Measurements from ENCODE around the gene UBR4. TPM values are rescaled to one million over a fixed set of nuclear protein-coding genes. Genes with fewer than 3 reads are reported as not detected.

The UBR4 gene
- polyA plus RNA-seq, 1 donor from 2014 or later: 49.7 TPM

DNA sequence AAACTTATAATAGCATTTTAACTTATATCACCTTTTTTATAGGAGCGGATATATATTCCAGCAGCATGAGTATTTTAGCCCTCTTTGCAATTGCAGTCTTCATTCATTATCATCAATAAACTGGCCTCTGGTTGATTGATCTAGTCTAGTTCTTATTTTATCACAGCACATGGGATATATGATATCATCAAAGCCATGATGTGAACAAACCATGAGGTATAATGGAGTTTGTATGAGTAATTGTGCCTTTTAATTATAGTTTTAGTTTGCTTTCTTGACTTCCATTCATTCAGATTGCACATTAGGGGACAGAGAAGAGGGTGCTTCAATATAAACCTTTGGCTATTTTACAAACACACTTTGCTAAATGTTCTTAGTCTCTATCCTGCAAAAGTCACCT, 3.5 kb upstream of the UBR4 start:
- TF ChIP-seq POLR2AphosphoS5 (IDR thresholded peaks at IDR 0.05) (no peak), TAF1 (IDR thresholded peaks at IDR 0.05; ENCODE audit: low read depth) (no peak), RAD21 (conservative IDR thresholded peaks at IDR 0.05) (no peak), EZH2 (IDR thresholded peaks at IDR 0.05; ENCODE audit: borderline replicate concordance, insufficient read depth, low read length, poor library complexity, severe bottlenecking) (no peak), MXI1 (conservative IDR thresholded peaks at IDR 0.05; ENCODE audit: poor library complexity, severe bottlenecking) (no peak), SMC3 (conservative IDR thresholded peaks at IDR 0.05; ENCODE audit: poor library complexity) (no peak), EP300 (conservative IDR thresholded peaks at IDR 0.05; ENCODE audit: poor library complexity, severe bottlenecking) (no peak)
- TF ChIP-seq, protein P1, sequence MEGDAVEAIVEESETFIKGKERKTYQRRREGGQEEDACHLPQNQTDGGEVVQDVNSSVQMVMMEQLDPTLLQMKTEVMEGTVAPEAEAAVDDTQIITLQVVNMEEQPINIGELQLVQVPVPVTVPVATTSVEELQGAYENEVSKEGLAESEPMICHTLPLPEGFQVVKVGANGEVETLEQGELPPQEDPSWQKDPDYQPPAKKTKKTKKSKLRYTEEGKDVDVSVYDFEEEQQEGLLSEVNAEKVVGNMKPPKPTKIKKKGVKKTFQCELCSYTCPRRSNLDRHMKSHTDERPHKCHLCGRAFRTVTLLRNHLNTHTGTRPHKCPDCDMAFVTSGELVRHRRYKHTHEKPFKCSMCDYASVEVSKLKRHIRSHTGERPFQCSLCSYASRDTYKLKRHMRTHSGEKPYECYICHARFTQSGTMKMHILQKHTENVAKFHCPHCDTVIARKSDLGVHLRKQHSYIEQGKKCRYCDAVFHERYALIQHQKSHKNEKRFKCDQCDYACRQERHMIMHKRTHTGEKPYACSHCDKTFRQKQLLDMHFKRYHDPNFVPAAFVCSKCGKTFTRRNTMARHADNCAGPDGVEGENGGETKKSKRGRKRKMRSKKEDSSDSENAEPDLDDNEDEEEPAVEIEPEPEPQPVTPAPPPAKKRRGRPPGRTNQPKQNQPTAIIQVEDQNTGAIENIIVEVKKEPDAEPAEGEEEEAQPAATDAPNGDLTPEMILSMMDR (IDR thresholded peaks at IDR 0.05; ENCODE audit: poor library complexity, severe bottlenecking): no peak
- TF ChIP-seq, protein P2, sequence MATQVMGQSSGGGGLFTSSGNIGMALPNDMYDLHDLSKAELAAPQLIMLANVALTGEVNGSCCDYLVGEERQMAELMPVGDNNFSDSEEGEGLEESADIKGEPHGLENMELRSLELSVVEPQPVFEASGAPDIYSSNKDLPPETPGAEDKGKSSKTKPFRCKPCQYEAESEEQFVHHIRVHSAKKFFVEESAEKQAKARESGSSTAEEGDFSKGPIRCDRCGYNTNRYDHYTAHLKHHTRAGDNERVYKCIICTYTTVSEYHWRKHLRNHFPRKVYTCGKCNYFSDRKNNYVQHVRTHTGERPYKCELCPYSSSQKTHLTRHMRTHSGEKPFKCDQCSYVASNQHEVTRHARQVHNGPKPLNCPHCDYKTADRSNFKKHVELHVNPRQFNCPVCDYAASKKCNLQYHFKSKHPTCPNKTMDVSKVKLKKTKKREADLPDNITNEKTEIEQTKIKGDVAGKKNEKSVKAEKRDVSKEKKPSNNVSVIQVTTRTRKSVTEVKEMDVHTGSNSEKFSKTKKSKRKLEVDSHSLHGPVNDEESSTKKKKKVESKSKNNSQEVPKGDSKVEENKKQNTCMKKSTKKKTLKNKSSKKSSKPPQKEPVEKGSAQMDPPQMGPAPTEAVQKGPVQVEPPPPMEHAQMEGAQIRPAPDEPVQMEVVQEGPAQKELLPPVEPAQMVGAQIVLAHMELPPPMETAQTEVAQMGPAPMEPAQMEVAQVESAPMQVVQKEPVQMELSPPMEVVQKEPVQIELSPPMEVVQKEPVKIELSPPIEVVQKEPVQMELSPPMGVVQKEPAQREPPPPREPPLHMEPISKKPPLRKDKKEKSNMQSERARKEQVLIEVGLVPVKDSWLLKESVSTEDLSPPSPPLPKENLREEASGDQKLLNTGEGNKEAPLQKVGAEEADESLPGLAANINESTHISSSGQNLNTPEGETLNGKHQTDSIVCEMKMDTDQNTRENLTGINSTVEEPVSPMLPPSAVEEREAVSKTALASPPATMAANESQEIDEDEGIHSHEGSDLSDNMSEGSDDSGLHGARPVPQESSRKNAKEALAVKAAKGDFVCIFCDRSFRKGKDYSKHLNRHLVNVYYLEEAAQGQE (IDR thresholded peaks at IDR 0.05; ENCODE audit: borderline replicate concordance): no peak
- H3K9me3 ChIP-seq (ENCODE audit: low read length): no peaks in the 10 kb centered on the region
- no peaks in the 10 kb centered on the region for H3K36me3 ChIP-seq (ENCODE audit: insufficient read depth, low read length)
- peaks cover 47% of the 10 kb centered on the region for H3K79me2 ChIP-seq (replicated peaks; ENCODE audit: insufficient read depth, low read length)
- no peaks in the 10 kb centered on the region for H3K9me2 ChIP-seq (ENCODE audit: insufficient read depth, low read length)
- H4K20me1 ChIP-seq (ENCODE audit: insufficient read depth): no peaks in the 10 kb centered on the region
- H3K4me3 ChIP-seq (ENCODE audit: low read length): no peak overlapping the region
- no peak overlapping the region for H3K4me2 ChIP-seq (ENCODE audit: low read length)
- H3K27ac ChIP-seq (ENCODE audit: low read length): no peak overlapping the region
- no peaks in the 10 kb centered on the region for H3F3A ChIP-seq (ENCODE audit: insufficient read depth, low read length, poor library complexity, severe bottlenecking)
- H3K9ac ChIP-seq (ENCODE audit: low read length): no peak overlapping the region
- no peak overlapping the region for H2AFZ ChIP-seq (ENCODE audit: low read depth, low read length)
- H3K27me3 ChIP-seq (ENCODE audit: insufficient read depth, low read depth, low read length): no peaks in the 10 kb centered on the region

DNA sequence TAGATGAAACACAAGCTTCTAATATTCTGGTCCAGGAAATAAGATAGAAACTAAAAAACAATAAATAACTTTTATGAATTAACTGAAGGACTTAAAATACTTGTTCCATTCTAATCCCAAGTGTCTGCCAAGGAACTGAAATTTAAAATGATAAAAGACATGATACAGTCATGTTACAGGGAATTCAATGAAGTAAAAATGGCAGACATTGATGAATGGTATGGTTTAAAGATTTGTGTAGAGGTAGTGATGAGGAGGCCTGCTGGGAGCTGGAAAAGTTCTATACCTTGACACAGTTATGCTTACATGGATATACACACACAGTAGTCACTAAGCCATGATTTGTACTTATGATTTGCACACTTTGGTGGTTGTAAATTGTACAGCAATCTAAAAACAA, 2.1 kb upstream of the UBR4 start:
- Histone ChIP-seq H3F3A (ENCODE audit: insufficient read depth, low read length, poor library complexity, severe bottlenecking) (no peaks in the 10 kb centered on the region), H3K36me3 (ENCODE audit: insufficient read depth, low read length) (no peaks in the 10 kb centered on the region), H3K4me2 (ENCODE audit: low read length) (no peak overlapping the region), H3K4me3 (ENCODE audit: low read length) (no peak overlapping the region), H3K79me2 (replicated peaks; ENCODE audit: insufficient read depth, low read length) (peaks cover 61% of the 10 kb centered on the region), H3K27ac (ENCODE audit: low read length) (no peak overlapping the region), H3K27me3 (ENCODE audit: insufficient read depth, low read depth, low read length) (no peaks in the 10 kb centered on the region), H4K20me1 (ENCODE audit: insufficient read depth) (no peaks in the 10 kb centered on the region), H3K9me2 (ENCODE audit: insufficient read depth, low read length) (no peaks in the 10 kb centered on the region), H3K9me3 (ENCODE audit: low read length) (no peaks in the 10 kb centered on the region), H2AFZ (ENCODE audit: low read depth, low read length) (no peak overlapping the region), H3K9ac (ENCODE audit: low read length) (no peak overlapping the region)
- TF ChIP-seq POLR2AphosphoS5 (IDR thresholded peaks at IDR 0.05): no peak
